Measurements from ENCODE around the gene MARCHF3.

GRCh38 chr5:126982926-126983873 is 47.2 kb downstream of the MARCHF3 start:
- TF ChIP-seq POLR2A (IDR thresholded peaks at IDR 0.05; ENCODE audit: extremely low read depth, insufficient read length) (no peak), MYC (IDR thresholded peaks at IDR 0.05; ENCODE audit: low read depth, low read length) (no peak)
- TF ChIP-seq, protein P1, sequence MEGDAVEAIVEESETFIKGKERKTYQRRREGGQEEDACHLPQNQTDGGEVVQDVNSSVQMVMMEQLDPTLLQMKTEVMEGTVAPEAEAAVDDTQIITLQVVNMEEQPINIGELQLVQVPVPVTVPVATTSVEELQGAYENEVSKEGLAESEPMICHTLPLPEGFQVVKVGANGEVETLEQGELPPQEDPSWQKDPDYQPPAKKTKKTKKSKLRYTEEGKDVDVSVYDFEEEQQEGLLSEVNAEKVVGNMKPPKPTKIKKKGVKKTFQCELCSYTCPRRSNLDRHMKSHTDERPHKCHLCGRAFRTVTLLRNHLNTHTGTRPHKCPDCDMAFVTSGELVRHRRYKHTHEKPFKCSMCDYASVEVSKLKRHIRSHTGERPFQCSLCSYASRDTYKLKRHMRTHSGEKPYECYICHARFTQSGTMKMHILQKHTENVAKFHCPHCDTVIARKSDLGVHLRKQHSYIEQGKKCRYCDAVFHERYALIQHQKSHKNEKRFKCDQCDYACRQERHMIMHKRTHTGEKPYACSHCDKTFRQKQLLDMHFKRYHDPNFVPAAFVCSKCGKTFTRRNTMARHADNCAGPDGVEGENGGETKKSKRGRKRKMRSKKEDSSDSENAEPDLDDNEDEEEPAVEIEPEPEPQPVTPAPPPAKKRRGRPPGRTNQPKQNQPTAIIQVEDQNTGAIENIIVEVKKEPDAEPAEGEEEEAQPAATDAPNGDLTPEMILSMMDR (IDR thresholded peaks at IDR 0.05; ENCODE audit: low read depth, low read length) = no peak

All from NB4 (cell line).